Thoracic aorta (tissue), 2 donors: ENCODE results near the gene KCTD6. TPM values are rescaled to one million over a fixed set of nuclear protein-coding genes. Genes with fewer than 3 reads are reported as not detected.

Source experiments
- total RNA-seq, 2 donors: library from RNA; depleted of rRNA; stranded (reverse); fragments of >200 nt; gene quantifications; one replicate each; pipeline versions ENCODE4 v1.1.0 to v1.2.3, GENCODE V29; 2016

The KCTD6 gene
- total RNA-seq, 2 donors from 2014 or later, result 14.5 to 28.6 TPM

Other genes starting within 250 kb of the KCTD6 start
- 10 to 100 TPM in 1 of 2 donors, 1 to 10 TPM in 1; 5.0 to 10.1 TPM for gene RPP14, start 185.9 kb upstream of the KCTD6 start, total RNA-seq
- gene HTD2, start 185.6 kb upstream of the KCTD6 start, total RNA-seq, result 10 to 100 TPM in 1 of 2 donors, not detected in 1; 13.9 TPM
- 10 to 100 TPM; 22.1 to 34.2 TPM for gene PXK, start 159.2 kb upstream of the KCTD6 start, total RNA-seq
- 10 to 100 TPM; 59.3 to 83.5 TPM for gene PDHB, start 58.3 kb upstream of the KCTD6 start, total RNA-seq
- gene ACOX2, start 45.1 kb downstream of the KCTD6 start, total RNA-seq, result 10 to 100 TPM; 20.8 to 22.2 TPM
- 10 to 100 TPM; 25.3 to 63.6 TPM for gene FAM107A, start 85.3 kb downstream of the KCTD6 start, total RNA-seq
- not detected for gene FAM3D, start 174.7 kb downstream of the KCTD6 start, total RNA-seq